ENCODE data around the gene PLA2R1.

- TF ChIP-seq CTCF (conservative IDR thresholded peaks at IDR 0.05 in 1 of 2, IDR thresholded peaks at IDR 0.05 in 1 of 2; ENCODE audit: low read depth in 1 of 2, low read length in 2 of 2) (no peak), EZH2 (IDR thresholded peaks at IDR 0.05; ENCODE audit: low read length, missing control alignments) (no peak)
These were observed 157.5 kb downstream of the PLA2R1 start for GRCh38 chr2:159904959-159905305.

All from fibroblast of lung (primary cell).